Endodermal cell (in vitro differentiated cells): Measurements from ENCODE around the gene AGTR1. TPM values are rescaled to one million over a fixed set of nuclear protein-coding genes. Genes with fewer than 3 reads are reported as not detected.

Experiments used
- DNase-seq: peaks from one replicate; pipeline ENCODE4 v3.0.0-alpha.2; 2017
- H3K27ac ChIP-seq: 2 replicates; pipeline ENCODE4 v1.5.1; 2013; ENCODE audit warnings: mild to moderate bottlenecking, low read depth, low read length, moderate library complexity
- H3K27me3 ChIP-seq: 2 replicates; pipeline ENCODE4 v1.6.1; 2013; ENCODE audit warnings: mild to moderate bottlenecking, low read length, moderate library complexity; ENCODE audit not compliant: insufficient read depth, control insufficient read depth, poor library complexity, severe bottlenecking
- H3K36me3 ChIP-seq: 2 replicates; pipeline ENCODE4 v1.7.0; 2013; ENCODE audit warnings: mild to moderate bottlenecking, low read length, moderate library complexity; ENCODE audit not compliant: control insufficient read depth, insufficient read depth
- H3K4me1 ChIP-seq: one replicate; pipeline ENCODE4 v1.7.0; 2013; ENCODE audit warnings: low read length; ENCODE audit not compliant: control insufficient read depth, insufficient read depth
- H3K4me3 ChIP-seq: 2 replicates; pipeline ENCODE4 v1.5.1; 2013; ENCODE audit warnings: mild to moderate bottlenecking, low read length, moderate library complexity
- H3K9ac ChIP-seq: 2 replicates; pipeline ENCODE4 v1.6.1; 2013; ENCODE audit warnings: mild to moderate bottlenecking, low read length, moderate library complexity; ENCODE audit not compliant: poor library complexity, severe bottlenecking; ENCODE audit errors: extremely low read depth
- H3K9me3 ChIP-seq: 2 replicates; pipeline ENCODE4 v1.6.1; 2013; ENCODE audit warnings: mild to moderate bottlenecking, low read length, moderate library complexity; ENCODE audit not compliant: control insufficient read depth
- H3K27ac Mint-ChIP-seq: 2 replicates; pipeline ENCODE4 v1.8.0; 2020; ENCODE audit warnings: mixed read lengths
- H3K27me3 Mint-ChIP-seq: 2 replicates; pipeline ENCODE4 v1.8.0; 2021; ENCODE audit warnings: mild to moderate bottlenecking, mixed read lengths; ENCODE audit not compliant: insufficient read depth
- H3K36me3 Mint-ChIP-seq: 2 replicates; pipeline ENCODE4 v1.8.0; 2020; ENCODE audit warnings: low read depth, mixed read lengths
- H3K4me1 Mint-ChIP-seq: 2 replicates; pipeline ENCODE4 v1.8.0; 2020; ENCODE audit warnings: mixed read lengths
- H3K4me3 Mint-ChIP-seq: 2 replicates; pipeline ENCODE4 v1.8.0; 2020; ENCODE audit warnings: mild to moderate bottlenecking, moderate library complexity, mixed read lengths
- H3K9me3 Mint-ChIP-seq: 2 replicates; pipeline ENCODE4 v1.8.0; 2020; ENCODE audit warnings: mild to moderate bottlenecking, mixed read lengths
- WGBS, 2 experiments: methylation state at CpG; one replicate each; pipeline versions ENCODE4 v1.1.5 to v1.1.7; 2013; ENCODE audit warnings: missing lambda C conversion rate in 2 of 2, mixed read lengths in 1 of 2; ENCODE audit not compliant: insufficient coverage in 1 of 2, insufficient read length in 1 of 2; 5-methylcytosine and 5-hydroxymethylcytosine counted together
- total RNA-seq, 2 donors: library from RNA; stranded (reverse); fragmentation: NEBNext Ultra II Directional in 1 of 2; extraction: Animal tissue kit (Norgen Biotek cat#: 25700) in 1 of 2; gene quantifications; 2 replicates in 1 of 2; 3 replicates in 1 of 2; pipeline ENCODE4 v1.2.1, GENCODE V29; 2021
- TF ChIP-seq, protein P1 (sequence below): fragments of 200-600 bp; sonication (generic); conservative IDR thresholded peaks from 2 replicates; pipeline ENCODE4 v1.5.0; 2021; ENCODE audit warnings: antibody characterized with exemption, mild to moderate bottlenecking

AGTR1 gene
- total RNA-seq, 2 donors from 2014 or later = 0.15 TPM; not detected in 1

DNA sequence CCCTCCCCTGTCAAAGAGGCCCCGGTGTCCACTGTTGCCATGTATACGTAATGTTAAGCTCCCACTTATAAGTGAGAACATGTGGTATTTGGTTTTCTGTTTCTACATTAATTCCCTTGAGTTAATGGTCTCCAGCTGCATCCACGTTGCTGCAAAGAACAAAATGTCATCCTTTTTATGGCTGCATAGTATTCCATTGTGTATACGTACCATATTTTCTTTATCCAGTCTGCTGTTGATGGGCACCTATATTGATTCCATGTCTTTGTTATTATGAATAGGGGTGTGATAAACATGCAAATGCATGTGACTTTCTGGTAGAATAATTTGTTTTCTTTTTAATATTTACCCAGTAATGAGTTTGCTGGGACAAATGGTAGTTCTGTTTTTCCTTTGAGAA lies 43.3 kb upstream of the AGTR1 start:
- H3K9me3 Mint-ChIP-seq = peaks cover 2% of the 10 kb centered on the region
- no peaks in the 10 kb centered on the region for H3K4me1 Mint-ChIP-seq
- no peaks in the 10 kb centered on the region for H3K36me3 ChIP-seq
- no peaks in the 10 kb centered on the region for H3K9me3 ChIP-seq
- no peaks in the 10 kb centered on the region for H3K36me3 Mint-ChIP-seq
- no peak overlapping the region for H3K27ac ChIP-seq
- DNase-seq = no peak
- no peaks in the 10 kb centered on the region for H3K27me3 ChIP-seq
- H3K4me3 Mint-ChIP-seq = no peak overlapping the region
- WGBS, 2 experiments = 83 to 92% methylated on average over 2 to 4 of the region's 4 CpGs
- no peak overlapping the region for H3K9ac ChIP-seq
- H3K4me1 ChIP-seq = no peaks in the 10 kb centered on the region
- TF ChIP-seq, protein P1, sequence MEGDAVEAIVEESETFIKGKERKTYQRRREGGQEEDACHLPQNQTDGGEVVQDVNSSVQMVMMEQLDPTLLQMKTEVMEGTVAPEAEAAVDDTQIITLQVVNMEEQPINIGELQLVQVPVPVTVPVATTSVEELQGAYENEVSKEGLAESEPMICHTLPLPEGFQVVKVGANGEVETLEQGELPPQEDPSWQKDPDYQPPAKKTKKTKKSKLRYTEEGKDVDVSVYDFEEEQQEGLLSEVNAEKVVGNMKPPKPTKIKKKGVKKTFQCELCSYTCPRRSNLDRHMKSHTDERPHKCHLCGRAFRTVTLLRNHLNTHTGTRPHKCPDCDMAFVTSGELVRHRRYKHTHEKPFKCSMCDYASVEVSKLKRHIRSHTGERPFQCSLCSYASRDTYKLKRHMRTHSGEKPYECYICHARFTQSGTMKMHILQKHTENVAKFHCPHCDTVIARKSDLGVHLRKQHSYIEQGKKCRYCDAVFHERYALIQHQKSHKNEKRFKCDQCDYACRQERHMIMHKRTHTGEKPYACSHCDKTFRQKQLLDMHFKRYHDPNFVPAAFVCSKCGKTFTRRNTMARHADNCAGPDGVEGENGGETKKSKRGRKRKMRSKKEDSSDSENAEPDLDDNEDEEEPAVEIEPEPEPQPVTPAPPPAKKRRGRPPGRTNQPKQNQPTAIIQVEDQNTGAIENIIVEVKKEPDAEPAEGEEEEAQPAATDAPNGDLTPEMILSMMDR = no peak
- H3K4me3 ChIP-seq = no peak overlapping the region
- H3K27me3 Mint-ChIP-seq = no peaks in the 10 kb centered on the region
- H3K27ac Mint-ChIP-seq = no peak overlapping the region

DNA sequence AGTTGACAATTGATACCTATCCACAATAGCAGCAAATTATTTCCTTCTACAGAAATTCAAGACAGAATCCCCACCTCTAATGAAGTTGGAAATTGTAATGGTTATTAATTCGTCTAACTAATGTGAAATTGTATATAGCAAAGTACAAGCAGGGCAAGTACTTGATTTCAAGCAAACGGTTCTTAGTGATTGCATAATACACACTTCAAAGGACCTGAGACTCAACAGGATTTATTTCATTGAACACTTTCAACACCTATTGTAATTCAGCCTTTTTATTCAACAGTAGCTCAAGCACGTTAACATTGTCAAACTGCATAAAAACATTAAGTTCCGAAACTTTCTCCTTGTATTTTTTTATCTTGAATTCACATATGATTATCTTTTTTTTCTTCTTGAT lies 40.2 kb upstream of the AGTR1 start:
- Mint-ChIP-seq H3K27me3 (peaks cover 2% of the 10 kb centered on the region), H3K4me3 (no peak overlapping the region)
- 80 to 81% methylated on average over 1 to 4 of the region's 4 CpGs for WGBS, 2 experiments

DNA sequence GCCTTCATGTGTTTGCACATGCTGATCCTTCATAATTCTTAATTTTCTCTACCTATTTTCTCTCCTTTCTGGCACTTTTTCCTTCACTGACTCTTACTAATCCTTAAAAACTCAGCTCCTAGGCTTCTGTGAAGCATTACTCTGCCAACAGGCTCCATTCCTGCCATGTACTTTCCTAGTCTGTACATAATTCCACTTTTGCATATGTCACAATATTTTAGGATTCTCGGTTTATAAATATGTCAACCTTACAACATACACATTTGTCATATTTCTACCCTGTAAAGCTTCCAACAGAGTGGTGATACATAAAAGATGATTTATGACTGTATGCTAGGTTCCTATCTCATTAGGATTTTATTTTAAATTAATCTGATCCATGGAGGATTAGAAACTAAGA lies 38.2 kb upstream of the AGTR1 start:
- Mint-ChIP-seq H3K4me1 (no peaks in the 10 kb centered on the region), H3K27me3 (peaks cover 2% of the 10 kb centered on the region), H3K9me3 (peaks cover 2% of the 10 kb centered on the region), H3K36me3 (no peaks in the 10 kb centered on the region), H3K4me3 (no peak overlapping the region), H3K27ac (no peak overlapping the region)
- Histone ChIP-seq H3K27me3 (peaks cover 4% of the 10 kb centered on the region), H3K9ac (no peak overlapping the region), H3K4me3 (no peak overlapping the region), H3K4me1 (no peaks in the 10 kb centered on the region), H3K9me3 (no peaks in the 10 kb centered on the region), H3K36me3 (no peaks in the 10 kb centered on the region), H3K27ac (no peak overlapping the region)
- no peak for DNase-seq
- WGBS, 2 experiments = 100% methylated on average over 1 of the region's 1 CpG; no CpG with 5 or more reads in 1 of the 2 experiments
- TF ChIP-seq, protein P1 = no peak

More for the DNA sequence above, 40.2 kb upstream of the AGTR1 start:
- no peak overlapping the region for H3K27ac ChIP-seq
- no peaks in the 10 kb centered on the region for H3K36me3 ChIP-seq
- Mint-ChIP-seq H3K27ac (no peak overlapping the region), H3K36me3 (no peaks in the 10 kb centered on the region), H3K9me3 (peaks cover 2% of the 10 kb centered on the region), H3K4me1 (no peaks in the 10 kb centered on the region)
- H3K27me3 ChIP-seq = no peaks in the 10 kb centered on the region
- no peaks in the 10 kb centered on the region for H3K9me3 ChIP-seq
- H3K9ac ChIP-seq = no peak overlapping the region
- H3K4me1 ChIP-seq = no peaks in the 10 kb centered on the region
- H3K4me3 ChIP-seq = no peak overlapping the region
- DNase-seq = no peak
- TF ChIP-seq, protein P1 = no peak
